ENCODE measurements around the gene CD2AP. TPM values are rescaled to one million over a fixed set of nuclear protein-coding genes. Genes with fewer than 3 reads are reported as not detected.

Gene CD2AP
- total and polyA plus RNA-seq, 9 of the 15 experiments (the other 6 are each of a cell fraction or from before 2014, with no cell fraction given): 9.4 to 69.7 (median 38.7) TPM

DNA sequence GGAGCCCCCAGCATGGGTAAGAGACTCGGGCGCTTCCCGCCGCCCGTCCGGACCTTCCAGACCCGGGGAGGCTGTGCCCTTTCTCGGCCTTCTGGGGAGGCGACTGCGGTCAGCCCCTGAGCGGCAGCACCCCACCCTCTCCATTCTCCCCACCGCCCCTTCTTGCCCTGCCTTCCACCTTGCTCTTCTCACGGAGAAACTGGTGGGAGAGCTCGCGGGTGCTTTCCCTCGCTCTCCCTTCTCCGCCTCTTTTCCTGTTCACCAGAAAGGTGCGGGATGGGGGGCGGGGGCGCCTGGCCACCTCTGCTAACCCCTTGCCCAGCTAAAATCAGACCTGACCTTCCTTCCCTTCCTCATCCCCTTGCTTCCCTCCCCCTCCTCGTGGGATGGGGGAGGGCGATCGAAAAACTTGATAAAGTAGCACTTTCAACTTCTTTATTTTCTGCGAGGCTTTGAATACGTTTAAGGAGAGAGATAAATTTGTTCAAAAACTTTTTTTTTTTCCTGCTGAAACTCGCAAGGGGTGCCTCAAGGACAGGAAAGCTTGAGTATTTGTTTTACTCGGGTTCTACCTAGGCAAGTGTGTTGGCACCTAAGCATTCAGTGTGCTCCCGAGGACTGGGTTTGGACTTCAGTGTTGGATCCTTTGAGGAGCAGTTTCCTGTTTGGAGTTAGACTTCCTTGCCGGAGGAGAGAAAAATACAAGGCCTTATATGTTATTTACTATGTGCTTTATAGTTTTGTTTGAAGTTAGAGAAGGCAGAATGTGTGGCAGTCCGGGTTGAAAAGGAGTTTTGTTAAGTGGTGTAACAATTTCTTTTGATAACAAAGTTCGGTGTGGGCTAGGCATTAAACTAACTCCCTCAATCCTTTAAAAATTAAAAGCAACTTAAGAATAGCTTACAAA lies 897 bp downstream of the CD2AP start (continued):
- TF ChIP-seq MYC (IDR thresholded peaks at IDR 0.05; ENCODE audit: low read depth, low read length) (no peak), MYC (CRISPR knock-in tag; IDR thresholded peaks at IDR 0.05; ENCODE audit: borderline replicate concordance, low read depth) (no peak; the same call in 1 of the 2 replicates), FOXM1 (IDR thresholded peaks at IDR 0.05; ENCODE audit: low read depth) (peak; percentile 32; the same call in 1 of the 2 replicates), FOXM1 (CRISPR knock-in tag; IDR thresholded peaks at IDR 0.05; ENCODE audit: low read depth) (no peak; the same call in 1 of the 2 replicates), ZNF133 (CRISPR knock-in tag; IDR thresholded peaks at IDR 0.05) (no peak), TARDBP (IDR thresholded peaks at IDR 0.05) (0 out of 2 replicates have a peak, but pooled peaks have one; percentile 33), U2AF1 (optimal IDR thresholded peaks at IDR 0.05; ENCODE audit: low read depth, low read length) (no peak), ETV5 (CRISPR knock-in tag; IDR thresholded peaks at IDR 0.05; ENCODE audit: low read depth) (peak; percentile 38; the same call in 1 of the 2 replicates), PCBP2 (IDR thresholded peaks at IDR 0.05; ENCODE audit: low read depth, low read length, poor library complexity, severe bottlenecking) (no peak), GATAD2A (IDR thresholded peaks at IDR 0.05) (peak; percentile 88), LEF1 (IDR thresholded peaks at IDR 0.05) (peak; percentile 47; the same call in 1 of the 2 replicates), SAP30 (IDR thresholded peaks at IDR 0.05; ENCODE audit: borderline replicate concordance, insufficient read depth, low read depth, low read length, poor library complexity, severe bottlenecking) (peak; percentile 33), SPI1 (IDR thresholded peaks at IDR 0.05; ENCODE audit: borderline replicate concordance, low read depth, low read length) (peak; percentile 54; the same call in 1 of the 2 replicates), ELF1 (tag; IDR thresholded peaks at IDR 0.05) (peak; percentile 45; the same call in 1 of the 2 replicates), NFRKB (IDR thresholded peaks at IDR 0.05; ENCODE audit: low read depth) (0 out of 2 replicates have a peak, but pooled peaks have one; percentile 48), PCBP1 (IDR thresholded peaks at IDR 0.05; ENCODE audit: low read depth, low read length, poor library complexity, severe bottlenecking) (no peak), TCF3 (CRISPR knock-in tag; IDR thresholded peaks at IDR 0.05) (0 out of 2 replicates have a peak, but pooled peaks have one; percentile 13), SMARCE1 (IDR thresholded peaks at IDR 0.05) (peak; percentile 81)
- TF ChIP-seq, protein P1, sequence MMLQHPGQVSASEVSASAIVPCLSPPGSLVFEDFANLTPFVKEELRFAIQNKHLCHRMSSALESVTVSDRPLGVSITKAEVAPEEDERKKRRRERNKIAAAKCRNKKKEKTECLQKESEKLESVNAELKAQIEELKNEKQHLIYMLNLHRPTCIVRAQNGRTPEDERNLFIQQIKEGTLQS (IDR thresholded peaks at IDR 0.05): no peak
- TF ChIP-seq, protein P1 (CRISPR knock-in tag; conservative IDR thresholded peaks at IDR 0.05): 0 out of 2 replicates have a peak, but pooled peaks have one; percentile 38
- TF ChIP-seq, protein P2, sequence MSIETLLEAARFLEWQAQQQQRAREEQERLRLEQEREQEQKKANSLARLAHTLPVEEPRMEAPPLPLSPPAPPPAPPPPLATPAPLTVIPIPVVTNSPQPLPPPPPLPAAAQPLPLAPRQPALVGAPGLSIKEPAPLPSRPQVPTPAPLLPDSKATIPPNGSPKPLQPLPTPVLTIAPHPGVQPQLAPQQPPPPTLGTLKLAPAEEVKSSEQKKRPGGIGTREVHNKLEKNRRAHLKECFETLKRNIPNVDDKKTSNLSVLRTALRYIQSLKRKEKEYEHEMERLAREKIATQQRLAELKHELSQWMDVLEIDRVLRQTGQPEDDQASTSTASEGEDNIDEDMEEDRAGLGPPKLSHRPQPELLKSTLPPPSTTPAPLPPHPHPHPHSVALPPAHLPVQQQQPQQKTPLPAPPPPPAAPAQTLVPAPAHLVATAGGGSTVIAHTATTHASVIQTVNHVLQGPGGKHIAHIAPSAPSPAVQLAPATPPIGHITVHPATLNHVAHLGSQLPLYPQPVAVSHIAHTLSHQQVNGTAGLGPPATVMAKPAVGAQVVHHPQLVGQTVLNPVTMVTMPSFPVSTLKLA (conservative IDR thresholded peaks at IDR 0.05): peak; percentile 52 to 72; a peak in 2 of 4 replicates
- TF ChIP-seq, protein P3, sequence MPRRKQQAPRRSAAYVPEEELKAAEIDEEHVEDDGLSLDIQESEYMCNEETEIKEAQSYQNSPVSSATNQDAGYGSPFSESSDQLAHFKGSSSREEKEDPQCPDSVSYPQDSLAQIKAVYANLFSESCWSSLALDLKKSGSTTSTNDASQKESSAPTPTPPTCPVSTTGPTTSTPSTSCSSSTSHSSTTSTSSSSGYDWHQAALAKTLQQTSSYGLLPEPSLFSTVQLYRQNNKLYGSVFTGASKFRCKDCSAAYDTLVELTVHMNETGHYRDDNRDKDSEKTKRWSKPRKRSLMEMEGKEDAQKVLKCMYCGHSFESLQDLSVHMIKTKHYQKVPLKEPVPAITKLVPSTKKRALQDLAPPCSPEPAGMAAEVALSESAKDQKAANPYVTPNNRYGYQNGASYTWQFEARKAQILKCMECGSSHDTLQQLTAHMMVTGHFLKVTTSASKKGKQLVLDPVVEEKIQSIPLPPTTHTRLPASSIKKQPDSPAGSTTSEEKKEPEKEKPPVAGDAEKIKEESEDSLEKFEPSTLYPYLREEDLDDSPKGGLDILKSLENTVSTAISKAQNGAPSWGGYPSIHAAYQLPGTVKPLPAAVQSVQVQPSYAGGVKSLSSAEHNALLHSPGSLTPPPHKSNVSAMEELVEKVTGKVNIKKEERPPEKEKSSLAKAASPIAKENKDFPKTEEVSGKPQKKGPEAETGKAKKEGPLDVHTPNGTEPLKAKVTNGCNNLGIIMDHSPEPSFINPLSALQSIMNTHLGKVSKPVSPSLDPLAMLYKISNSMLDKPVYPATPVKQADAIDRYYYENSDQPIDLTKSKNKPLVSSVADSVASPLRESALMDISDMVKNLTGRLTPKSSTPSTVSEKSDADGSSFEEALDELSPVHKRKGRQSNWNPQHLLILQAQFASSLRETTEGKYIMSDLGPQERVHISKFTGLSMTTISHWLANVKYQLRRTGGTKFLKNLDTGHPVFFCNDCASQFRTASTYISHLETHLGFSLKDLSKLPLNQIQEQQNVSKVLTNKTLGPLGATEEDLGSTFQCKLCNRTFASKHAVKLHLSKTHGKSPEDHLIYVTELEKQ (CRISPR knock-in tag; IDR thresholded peaks at IDR 0.05): no peak
